Stimulated activated CD4-positive, alpha-beta T cell treated with anti-CD3 and anti-CD28 coated beads, Interleukin-1b, Interleukin-23, amount 100 ng/mL, for 48 hours (primary cell): ENCODE data around the gene GRIK4.
"Not testable (repeated sequence)": the region's sequence is repeated elsewhere in the genome, so short reads cannot be mapped to it uniquely, and the experiment has no call there.

Experiments
- DNase-seq: peaks from one replicate; pipeline ENCODE4 v3.0.0-alpha.2; 2020

GRIK4 gene

DNA sequence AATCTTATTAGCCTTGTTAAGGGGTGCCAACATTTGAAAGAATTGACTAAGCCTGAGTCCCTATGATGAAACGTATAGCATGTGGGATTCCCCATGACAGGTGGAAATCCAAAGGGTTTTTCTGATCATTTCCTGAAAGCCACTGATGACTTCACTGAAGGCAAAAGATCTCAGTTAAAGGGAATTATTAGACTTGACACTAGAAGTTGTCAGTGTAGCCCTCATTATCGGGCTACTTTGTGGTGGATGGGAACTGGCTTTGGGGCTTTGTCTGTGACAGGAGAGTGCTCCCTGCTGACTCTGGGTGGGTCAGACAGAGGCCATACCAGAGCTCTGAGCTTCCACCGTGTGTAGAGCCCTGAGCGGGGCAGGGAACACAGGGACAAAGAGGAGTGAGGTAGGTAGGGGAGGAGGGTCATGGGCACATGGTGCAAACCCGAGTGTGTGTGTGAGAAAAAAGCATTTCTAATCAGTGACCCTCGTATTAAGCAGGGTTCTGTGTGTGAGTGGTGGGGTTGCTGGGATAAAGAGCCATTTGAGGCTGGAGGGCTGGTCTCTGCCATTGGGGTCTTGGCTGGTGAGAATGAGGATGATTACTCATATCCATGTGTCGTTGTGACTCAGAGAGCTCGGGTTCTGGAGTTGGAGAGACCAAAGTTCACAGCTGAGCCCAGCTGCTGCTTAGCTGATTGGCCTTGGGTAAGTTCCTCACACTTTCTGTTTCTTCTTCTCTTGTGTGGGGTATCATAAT, 101.1 kb downstream of the GRIK4 start:
- no peak for DNase-seq

GRCh38 chr11:120613264-120614226, 102.0 kb downstream of the GRIK4 start:
- DNase-seq: no peak

GRCh38 chr11:120615391-120615790, 103.8 kb downstream of the GRIK4 start:
- DNase-seq: no peak

DNA sequence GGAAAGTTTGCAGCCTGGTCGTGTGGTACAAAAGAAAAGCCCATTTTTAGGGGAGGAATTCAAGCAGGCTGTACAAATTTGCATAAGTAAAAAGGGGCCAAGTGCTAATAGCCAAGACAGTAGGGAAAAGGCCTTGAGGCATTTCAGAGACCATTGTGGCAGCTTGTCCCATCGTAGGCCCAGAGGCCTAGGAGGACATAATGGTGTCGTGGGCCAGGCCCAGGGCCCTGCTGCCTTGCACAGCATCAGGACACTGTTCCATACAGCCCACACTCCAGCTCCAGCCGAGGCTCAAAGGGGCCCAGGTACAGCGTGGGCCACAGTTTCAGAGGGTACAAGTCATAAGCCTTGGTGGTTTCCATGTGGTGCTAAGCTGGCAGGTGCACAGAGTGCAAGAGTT, 106.9 kb downstream of the GRIK4 start:
- no peak for DNase-seq

DNA sequence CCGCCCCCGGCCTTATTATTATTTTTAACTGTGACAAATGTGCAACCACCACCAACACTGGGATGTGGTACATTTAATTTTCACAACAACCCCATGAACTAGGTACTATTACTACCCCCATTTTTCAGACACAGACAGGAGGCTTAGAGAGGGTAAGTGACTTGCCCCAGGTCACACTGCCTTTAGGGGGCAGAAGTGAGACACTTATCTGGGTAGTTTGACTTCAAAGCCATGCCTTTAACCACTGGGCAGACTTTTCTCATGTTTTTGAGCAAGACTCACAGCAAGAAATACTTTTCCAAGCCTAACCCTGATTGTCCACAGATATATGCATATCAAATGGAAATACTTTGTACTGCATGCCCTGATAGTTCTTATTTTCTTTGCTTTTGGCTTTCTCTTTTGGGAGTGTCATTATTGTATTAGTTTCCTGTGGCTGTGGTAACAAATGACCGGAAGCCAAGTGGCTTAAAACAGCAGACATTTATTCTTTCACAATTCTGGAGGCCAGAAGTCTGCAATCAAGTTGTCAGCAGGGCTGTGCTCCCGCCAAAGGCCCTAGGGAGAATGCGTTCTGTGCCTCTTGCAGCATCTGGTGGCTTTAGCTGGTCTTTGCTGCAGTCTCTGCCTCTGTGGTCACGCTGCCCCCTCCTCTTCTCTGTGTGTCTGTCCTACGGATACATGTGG, 110.8 kb downstream of the GRIK4 start:
- DNase-seq: no peak

- not testable (repeated sequence) for DNase-seq
These were observed 113.4 kb downstream of the GRIK4 start for GRCh38 chr11:120624992-120625391.

DNA sequence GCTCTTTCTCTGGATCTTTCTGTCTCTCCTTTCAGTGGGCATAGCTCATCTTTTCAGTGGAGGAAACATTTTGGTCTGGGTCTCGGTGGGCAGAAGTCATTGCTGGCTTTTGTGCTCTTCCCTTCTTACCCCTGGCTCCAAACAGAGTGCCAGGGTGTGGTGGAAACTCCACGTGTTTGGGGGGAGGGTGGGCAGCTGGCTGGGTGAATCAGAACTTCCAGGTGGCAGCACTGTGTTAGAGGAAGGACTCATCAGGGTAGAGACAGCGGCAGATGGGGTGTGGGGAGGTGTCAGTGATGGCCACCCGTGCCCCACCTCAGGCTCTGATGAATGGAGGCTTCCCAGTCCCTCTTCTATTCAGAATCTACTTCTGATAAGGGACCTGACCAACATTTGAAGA, 114.0 kb downstream of the GRIK4 start:
- no peak for DNase-seq

GRCh38 chr11:120626791-120627190, 115.2 kb downstream of the GRIK4 start:
- no peak for DNase-seq

DNA sequence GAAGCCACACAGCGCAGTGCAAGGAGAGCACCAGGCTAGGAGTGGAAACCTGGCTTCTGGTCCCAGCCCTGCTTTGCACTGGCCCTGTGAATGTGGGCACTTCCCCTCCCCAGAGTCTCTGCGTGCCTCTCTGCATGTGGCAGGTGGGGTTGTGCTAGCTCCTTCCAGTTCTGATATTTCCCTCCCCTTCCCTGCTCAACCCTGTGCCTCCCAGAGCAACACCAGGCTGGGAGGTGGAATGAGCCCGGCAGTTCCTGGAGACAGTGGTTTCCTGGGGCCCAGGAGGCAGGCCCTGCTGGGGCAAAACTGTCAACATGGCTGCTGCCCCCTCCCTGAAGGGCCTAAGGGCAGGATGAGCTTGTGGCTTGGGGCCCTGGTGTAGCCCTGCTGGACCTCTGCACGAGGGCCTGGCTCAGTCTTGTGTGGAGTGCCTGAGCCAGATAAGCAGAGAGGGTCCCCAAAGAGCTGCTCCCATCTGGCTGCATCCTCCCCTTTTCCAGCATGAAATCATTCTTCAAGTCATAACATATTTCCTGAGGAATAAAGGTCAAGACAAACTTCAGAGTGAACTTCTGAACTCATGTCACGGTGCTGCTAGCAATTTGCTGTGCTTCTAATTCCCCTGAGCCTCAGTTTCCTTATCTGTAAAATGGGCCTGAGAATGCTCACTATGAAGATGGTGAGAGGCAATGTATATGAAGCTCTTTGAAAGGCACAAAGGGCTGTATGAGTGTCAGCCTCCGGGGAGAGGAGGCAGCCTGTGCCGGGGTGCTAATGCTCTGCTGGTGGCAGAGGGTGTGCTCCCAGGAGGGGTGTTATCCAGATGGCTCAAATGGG, 116.0 kb downstream of the GRIK4 start:
- DNase-seq: no peak

- no peak for DNase-seq
These were observed 118.0 kb downstream of the GRIK4 start for GRCh38 chr11:120629407-120630080.

DNA sequence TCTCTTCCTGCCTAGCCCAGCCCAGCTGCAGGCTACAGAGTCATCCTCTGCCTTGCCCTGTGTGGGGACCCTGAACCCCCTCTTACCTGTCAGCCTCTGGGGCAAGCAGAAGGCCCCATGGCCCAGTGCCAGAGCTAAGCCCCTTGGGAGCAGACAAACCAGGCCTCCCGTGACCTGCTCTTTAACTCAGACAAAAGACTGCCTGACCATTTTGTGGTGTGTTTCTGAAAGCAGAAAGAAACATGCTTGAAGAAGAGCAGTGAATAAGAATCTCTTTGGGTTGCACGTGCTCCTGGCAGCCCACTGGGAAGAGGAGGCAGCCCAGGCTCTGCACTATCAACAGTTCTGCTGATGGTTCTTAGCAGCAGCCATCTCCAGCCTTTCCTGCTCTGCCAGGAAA, 118.6 kb downstream of the GRIK4 start:
- no peak for DNase-seq

- DNase-seq: no peak
These were observed 121.0 kb downstream of the GRIK4 start for GRCh38 chr11:120632579-120632978.

DNA sequence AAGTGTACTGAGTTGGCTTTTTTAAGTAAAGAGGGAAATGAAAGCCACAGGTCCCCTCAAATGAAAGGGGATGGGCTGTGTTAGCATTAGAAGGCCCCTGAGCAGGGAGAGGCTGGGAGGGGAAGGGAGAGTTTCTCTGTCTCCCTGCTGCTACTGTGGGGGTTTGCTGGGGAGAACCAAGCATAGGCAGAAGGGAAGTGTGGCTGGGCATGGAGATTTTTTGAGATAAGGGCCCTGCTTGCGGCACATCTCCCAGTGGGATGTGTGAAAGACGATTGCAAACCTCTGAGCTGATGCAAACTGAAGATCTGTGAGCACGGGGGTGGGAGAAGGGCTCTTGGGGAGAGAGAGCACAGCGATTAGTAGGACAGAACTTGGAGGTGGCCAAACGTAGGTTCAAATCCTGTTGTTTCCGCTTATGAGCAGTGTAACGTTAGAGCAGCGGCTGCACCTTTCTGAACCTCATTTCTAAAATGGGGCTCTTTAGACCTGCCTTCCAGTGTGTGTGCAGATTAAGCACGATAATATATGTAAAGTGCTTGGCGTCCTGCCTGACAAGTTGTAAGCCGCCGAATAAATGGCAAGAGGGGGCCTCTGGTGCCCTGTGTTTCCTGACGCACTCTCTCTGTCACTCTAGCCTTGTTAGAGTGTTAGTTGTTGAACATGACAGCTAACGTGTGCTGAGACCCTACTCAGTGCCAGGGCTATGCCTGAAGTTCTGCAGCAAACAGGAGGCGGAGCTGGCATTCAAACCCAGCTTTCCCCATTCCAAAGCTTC, 122.3 kb downstream of the GRIK4 start:
- DNase-seq: no peak

DNA sequence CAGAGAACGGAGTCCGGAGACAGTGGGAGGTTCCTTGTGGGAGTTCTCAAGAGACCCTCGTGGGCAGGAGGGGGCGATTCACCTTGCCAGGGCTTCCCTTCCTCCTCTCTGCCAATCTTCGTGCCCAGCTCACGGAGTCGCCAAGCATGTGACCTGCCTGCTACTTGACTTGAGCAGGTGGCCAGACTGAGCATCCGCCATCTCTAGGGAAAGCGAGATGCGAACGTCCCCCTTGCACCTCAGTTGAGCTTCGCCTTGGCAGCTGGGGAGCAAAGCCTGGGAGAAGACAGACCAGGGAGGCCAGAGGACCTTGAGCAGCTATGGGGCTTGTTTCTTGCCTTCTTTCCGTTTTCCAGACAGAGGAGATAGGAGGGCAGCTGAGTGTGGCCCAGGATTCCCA, 123.2 kb downstream of the GRIK4 start:
- DNase-seq: no peak

DNA sequence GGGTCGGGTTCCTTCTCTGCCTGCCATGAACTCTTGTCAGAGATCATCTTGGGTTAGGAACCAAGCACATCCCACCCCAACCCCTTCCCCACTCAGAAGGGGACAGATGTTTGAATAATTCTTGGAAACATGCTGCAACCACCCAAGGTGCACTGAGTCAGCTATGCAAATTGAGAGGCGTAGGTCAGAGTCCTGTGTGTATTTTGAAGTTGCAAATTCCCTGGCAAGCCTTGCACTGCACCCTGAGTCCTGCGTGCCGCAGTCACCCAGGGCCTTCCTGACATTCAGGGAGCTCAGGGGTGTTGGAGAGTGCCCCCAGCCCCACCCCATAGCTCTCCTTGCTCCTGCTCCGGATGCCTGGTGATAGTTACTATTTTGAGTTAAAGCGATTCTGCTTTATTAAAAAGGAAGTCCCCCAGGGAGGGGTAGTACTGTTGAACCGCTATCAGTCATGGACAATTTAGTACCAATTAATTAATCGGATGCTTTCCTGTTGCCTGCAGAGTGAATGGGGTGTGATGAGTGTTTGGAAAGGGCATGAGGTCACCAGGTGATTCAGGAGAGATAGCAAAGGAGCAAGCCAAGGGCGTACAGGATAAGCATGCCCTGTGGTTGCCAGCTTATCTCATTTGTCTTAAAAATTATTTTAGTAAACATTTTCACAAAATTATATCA, 123.7 kb downstream of the GRIK4 start:
- no peak for DNase-seq

DNA sequence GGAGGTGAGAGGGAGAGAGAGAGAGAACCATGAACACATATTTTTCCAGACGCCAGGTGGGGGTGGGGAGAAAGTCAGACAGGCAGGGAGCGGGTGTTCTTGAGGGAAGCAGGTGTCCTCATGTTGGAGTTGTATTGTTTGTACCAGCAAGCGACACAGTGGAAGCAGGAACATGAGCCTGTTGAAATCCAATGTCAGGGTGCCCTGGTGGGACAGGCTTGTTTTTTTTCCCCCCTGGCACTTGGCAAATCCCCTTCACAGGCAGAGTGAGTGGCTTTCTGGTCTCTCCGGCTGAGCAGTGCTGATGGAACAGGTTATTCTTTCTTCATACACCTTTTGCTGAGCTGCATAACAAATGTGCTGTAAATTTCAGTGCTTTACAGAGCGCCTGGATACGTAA, 125.6 kb downstream of the GRIK4 start:
- no peak for DNase-seq

DNA sequence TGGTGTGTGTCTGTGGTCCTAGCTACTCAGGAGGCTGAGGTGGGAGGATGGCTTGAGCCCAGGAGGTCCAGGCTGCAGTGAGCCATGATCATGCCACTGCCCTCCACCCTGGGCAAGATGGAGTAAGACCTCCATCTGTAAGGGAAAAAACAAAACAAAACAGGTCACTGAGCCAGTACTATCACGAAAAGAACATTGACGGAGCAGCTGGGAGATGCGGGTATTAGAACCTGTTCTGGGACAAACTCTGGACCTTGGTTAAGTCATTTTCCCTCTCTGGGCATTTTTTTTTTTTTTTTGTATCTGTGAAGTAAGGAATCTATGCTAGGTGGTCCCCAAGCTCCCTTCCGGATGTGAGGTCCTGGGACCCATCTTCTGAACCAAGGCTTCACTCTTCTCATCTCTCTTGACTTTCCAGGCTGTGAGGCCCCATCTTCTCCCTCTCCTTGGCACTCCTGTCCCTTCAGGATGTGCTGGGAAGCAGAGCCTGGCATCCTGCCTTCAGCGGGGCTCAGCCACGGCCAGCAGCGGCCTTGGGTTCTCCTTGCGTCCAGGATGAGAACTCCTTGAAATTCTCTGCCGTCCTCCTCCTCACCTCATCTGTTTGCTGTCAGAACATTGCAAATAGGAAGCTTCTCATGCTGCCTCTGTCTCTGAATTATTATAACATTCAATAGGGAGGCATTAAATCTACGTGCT, 130.8 kb downstream of the GRIK4 start:
- no peak for DNase-seq

- no peak for DNase-seq
These were observed 131.7 kb downstream of the GRIK4 start for GRCh38 chr11:120643284-120643683.

GRCh38 chr11:120645639-120646038, 134.1 kb downstream of the GRIK4 start:
- DNase-seq: no peak

- DNase-seq: no peak
These were observed 134.7 kb downstream of the GRIK4 start for GRCh38 chr11:120646206-120646605.
